HEK293T (cell line): ENCODE results near the gene GABPB1.

Experiments
- BHLHE40 ChIP-seq: fragments of 450-650 bp; IDR thresholded peaks from 2 replicates; pipeline ENCODE4 v1.6.1; 2016; ENCODE audit warnings: mild to moderate bottlenecking, moderate library complexity, borderline replicate concordance
- ELF4 ChIP-seq: fragments of 450-650 bp; IDR thresholded peaks from 2 replicates; pipeline ENCODE4 v1.6.1; 2017; ENCODE audit warnings: antibody characterized with exemption
- FOXK2 ChIP-seq: fragments of 450-650 bp; IDR thresholded peaks from 2 replicates; pipeline ENCODE4 v1.6.1; 2016; ENCODE audit warnings: mild to moderate bottlenecking
- L3MBTL2 ChIP-seq: fragments of 450-650 bp; conservative IDR thresholded peaks from 2 replicates; pipeline ENCODE4 v1.6.1; 2016; ENCODE audit warnings: mild to moderate bottlenecking
- SP1 ChIP-seq: fragments of 450-650 bp; IDR thresholded peaks from 2 replicates; pipeline ENCODE4 v1.6.1; 2017
- SUZ12 ChIP-seq: fragments of 450-650 bp; IDR thresholded peaks from 2 replicates; pipeline ENCODE4 v1.6.1; 2016; ENCODE audit warnings: mild to moderate bottlenecking
- TARDBP ChIP-seq: fragments of 450-650 bp; IDR thresholded peaks from 2 replicates; pipeline ENCODE4 v1.6.1; 2016
- ZNF384 ChIP-seq: fragments of 450-650 bp; IDR thresholded peaks from 2 replicates; pipeline ENCODE4 v1.6.1; 2016
- TF ChIP-seq, protein P1 (sequence below): fragments of 450-650 bp; IDR thresholded peaks from 2 replicates; pipeline ENCODE4 v1.6.1; 2016

DNA sequence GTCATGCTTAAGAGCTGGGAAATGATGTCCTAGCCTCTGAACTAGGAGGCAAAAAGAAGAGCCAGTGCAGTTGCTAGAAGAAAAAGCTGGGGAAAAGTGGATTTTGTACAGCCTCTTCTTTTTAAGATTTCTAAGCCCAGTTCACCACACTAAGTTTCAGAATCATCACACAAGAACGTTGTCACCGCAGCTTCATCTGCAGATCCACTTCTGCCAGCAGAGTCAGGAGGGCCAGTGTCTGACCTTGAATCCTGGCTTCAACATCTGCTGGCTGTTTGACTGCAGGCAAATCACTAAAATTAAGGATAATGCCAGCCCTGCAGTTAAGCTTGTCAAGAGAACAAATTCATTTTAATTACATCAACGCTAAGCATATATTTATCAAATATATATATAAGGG, 125.7 kb downstream of the GABPB1 start:
- no peak for TF ChIP-seq ZNF384
- no peak for TF ChIP-seq SP1
- TF ChIP-seq ELF4, result no peak
- TF ChIP-seq SUZ12, result no peak
- TF ChIP-seq, protein P1, sequence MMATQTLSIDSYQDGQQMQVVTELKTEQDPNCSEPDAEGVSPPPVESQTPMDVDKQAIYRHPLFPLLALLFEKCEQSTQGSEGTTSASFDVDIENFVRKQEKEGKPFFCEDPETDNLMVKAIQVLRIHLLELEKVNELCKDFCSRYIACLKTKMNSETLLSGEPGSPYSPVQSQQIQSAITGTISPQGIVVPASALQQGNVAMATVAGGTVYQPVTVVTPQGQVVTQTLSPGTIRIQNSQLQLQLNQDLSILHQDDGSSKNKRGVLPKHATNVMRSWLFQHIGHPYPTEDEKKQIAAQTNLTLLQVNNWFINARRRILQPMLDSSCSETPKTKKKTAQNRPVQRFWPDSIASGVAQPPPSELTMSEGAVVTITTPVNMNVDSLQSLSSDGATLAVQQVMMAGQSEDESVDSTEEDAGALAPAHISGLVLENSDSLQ, result no peak
- TF ChIP-seq BHLHE40, result no peak
- no peak for TF ChIP-seq TARDBP
- no peak for TF ChIP-seq L3MBTL2
- no peak for TF ChIP-seq FOXK2
